OCI-LY7 (cell line): ENCODE data around the gene SLC30A2. TPM values are rescaled to one million over a fixed set of nuclear protein-coding genes. Genes with fewer than 3 reads are reported as not detected.

ENCODE experiments used
- BruUV-seq: library from RNA; stranded (reverse); fragments of 400-500 nt; replicated peaks from 2 replicates; lab custom pipeline; 2021; lab: Mats Ljungman, UMichigan
- CTCF ChIA-PET: fragments of 300-600 bp; sonication (Branson Sonifier 250); formaldehyde crosslinking; loops from one replicate; lab custom pipeline; 2022; ENCODE audit warnings: antibody characterized with exemption; ENCODE audit not compliant: unreplicated experiment; lab: Charles Lee
- POLR2A ChIA-PET: fragments of 300-600 bp; sonication (Branson Sonifier 250); formaldehyde crosslinking; loops from one replicate; lab custom pipeline; 2022; ENCODE audit warnings: antibody characterized with exemption; lab: Charles Lee
- DNase-seq: peaks from one replicate; pipeline ENCODE4 v3.0.0-alpha.2; 2015; ENCODE audit warnings: low spot score
- H2AFZ ChIP-seq: fragments of 200-600 bp; sonication (generic), shearing (Covaris generic); 2 replicates; pipeline ENCODE4 v1.6.1; 2014; ENCODE audit warnings: mild to moderate bottlenecking, antibody characterized with exemption, low read length, moderate library complexity
- H3K27ac ChIP-seq: fragments of 200-600 bp; sonication (generic); 2 replicates; pipeline ENCODE4 v1.5.1; 2014; ENCODE audit warnings: mixed run types, low read depth, mild to moderate bottlenecking, moderate library complexity, low read length, inconsistent platforms; ENCODE audit not compliant: poor library complexity, severe bottlenecking
- H3K36me3 ChIP-seq: fragments of 200-600 bp; sonication (generic); 2 replicates; pipeline ENCODE4 v1.6.1; 2014; ENCODE audit warnings: mild to moderate bottlenecking, antibody characterized with exemption, low read length, moderate library complexity, mixed read lengths; ENCODE audit not compliant: insufficient read depth
- H3K4me1 ChIP-seq: fragments of 200-600 bp; sonication (generic); 2 replicates; pipeline ENCODE4 v1.5.1; 2014; ENCODE audit warnings: mild to moderate bottlenecking, low read length; ENCODE audit not compliant: insufficient read depth, poor library complexity, severe bottlenecking
- H3K4me2 ChIP-seq: fragments of 200-600 bp; sonication (generic); 2 replicates; pipeline ENCODE4 v1.6.1; 2014; ENCODE audit warnings: mild to moderate bottlenecking, low read length
- H3K4me3 ChIP-seq: fragments of 200-600 bp; sonication (generic); 2 replicates; pipeline ENCODE4 v1.5.1; 2014; ENCODE audit warnings: mild to moderate bottlenecking, low read depth, low read length; ENCODE audit not compliant: poor library complexity, severe bottlenecking
- H3K79me2 ChIP-seq: fragments of 200-600 bp; sonication (generic); 2 replicates; pipeline ENCODE4 v1.6.1; 2016; ENCODE audit warnings: low read depth, mild to moderate bottlenecking, low read length, moderate library complexity, mixed read lengths; ENCODE audit not compliant: insufficient read depth
- H3K9me2 ChIP-seq: fragments of 200-600 bp; sonication (generic); 2 replicates; pipeline ENCODE4 v1.6.1; 2016; ENCODE audit warnings: mild to moderate bottlenecking, low read length, mixed read lengths; ENCODE audit not compliant: insufficient read depth
- H3K9me3 ChIP-seq: fragments of 200-600 bp; sonication (generic); 2 replicates; pipeline ENCODE4 v1.6.1; 2014; ENCODE audit warnings: mild to moderate bottlenecking, mixed run types, low read length, mixed read lengths
- H4K20me1 ChIP-seq: fragments of 200-600 bp; sonication (generic); 2 replicates; pipeline ENCODE4 v1.6.1; 2014; ENCODE audit warnings: mild to moderate bottlenecking, antibody characterized with exemption, low read length, moderate library complexity, mixed read lengths; ENCODE audit not compliant: insufficient read depth
- CTCF ChIP-seq: fragments of 200-600 bp; sonication (generic); conservative IDR thresholded peaks from 2 replicates; pipeline ENCODE4 v1.5.1; 2014; ENCODE audit warnings: mild to moderate bottlenecking, antibody characterized with exemption, low read length, moderate library complexity, mixed read lengths
- EZH2phosphoT487 ChIP-seq: fragments of 200-600 bp; sonication (generic); IDR thresholded peaks from 2 replicates; pipeline ENCODE4 v1.6.1; 2018; ENCODE audit warnings: low read depth, borderline replicate concordance, mild to moderate bottlenecking, mixed run types, antibody characterized with exemption, low read length, moderate library complexity, mixed read lengths
- intact Hi-C: fragments of 100-400 bp; cut with micrococcal nuclease; formaldehyde crosslinking; loops from one replicate; pipeline ENCODE4 v1.10.0; 2022; ENCODE audit not compliant: unreplicated experiment
- total RNA-seq, 2 experiments: library from RNA; depleted of rRNA in 1 of 2; stranded (reverse); fragments of >200 nt in 1 of 2; shearing (Covaris generic) in 1 of 2; gene quantifications; 2 replicates each; pipeline ENCODE4 v1.2.3, GENCODE V29; 2014 to 2022

The SLC30A2 gene
- total RNA-seq, 2 experiments from 2014 or later, result not detected

- H3K79me2 ChIP-seq, result no peaks in the 10 kb centered on the region
- no peak for DNase-seq
- H3K27ac ChIP-seq, result no peak overlapping the region
- intact Hi-C loops, result no loop called here
- H2AFZ ChIP-seq, result no peak overlapping the region
- TF ChIP-seq EZH2phosphoT487 (no peak), CTCF (no peak)
- ChIA-PET CTCF (no interaction called here), POLR2A (no interaction called here)
- no peaks in the 10 kb centered on the region for H3K36me3 ChIP-seq
- no TSS peak for BruUV-seq
- H3K4me3 ChIP-seq, result no peak overlapping the region
- H3K4me2 ChIP-seq, result no peak overlapping the region
- H3K9me3 ChIP-seq, result no peaks in the 10 kb centered on the region
- no peaks in the 10 kb centered on the region for H3K4me1 ChIP-seq
- H4K20me1 ChIP-seq, result no peaks in the 10 kb centered on the region
- no peaks in the 10 kb centered on the region for H3K9me2 ChIP-seq
Measured at GRCh38 chr1:26084091-26084561, 38.2 kb upstream of the SLC30A2 start.

GRCh38 chr1:26083208-26083607, 37.3 kb upstream of the SLC30A2 start:
- no peaks in the 10 kb centered on the region for H3K79me2 ChIP-seq
- no peaks in the 10 kb centered on the region for H3K9me3 ChIP-seq
- no peak for DNase-seq
- H3K36me3 ChIP-seq, result no peaks in the 10 kb centered on the region
- ChIA-PET POLR2A (no interaction called here), CTCF (no interaction called here)
- no peak overlapping the region for H3K4me2 ChIP-seq
- no peak overlapping the region for H2AFZ ChIP-seq
- no peak overlapping the region for H3K4me3 ChIP-seq
- H3K27ac ChIP-seq, result no peak overlapping the region
- no peak for TF ChIP-seq CTCF
- no peak for TF ChIP-seq EZH2phosphoT487
- no peaks in the 10 kb centered on the region for H3K4me1 ChIP-seq
- no TSS peak for BruUV-seq
- intact Hi-C loops, result no loop called here
- H3K9me2 ChIP-seq, result no peaks in the 10 kb centered on the region
- no peaks in the 10 kb centered on the region for H4K20me1 ChIP-seq

GRCh38 chr1:26082020-26082350, 36.1 kb upstream of the SLC30A2 start:
- Histone ChIP-seq H3K4me3 (no peak overlapping the region), H2AFZ (no peak overlapping the region), H3K9me3 (no peaks in the 10 kb centered on the region), H3K27ac (no peak overlapping the region), H3K4me1 (no peaks in the 10 kb centered on the region), H4K20me1 (no peaks in the 10 kb centered on the region), H3K36me3 (no peaks in the 10 kb centered on the region), H3K9me2 (no peaks in the 10 kb centered on the region), H3K79me2 (no peaks in the 10 kb centered on the region), H3K4me2 (no peak overlapping the region)
- intact Hi-C loops, result no loop called here
- CTCF ChIA-PET, result no interaction called here
- POLR2A ChIA-PET, result no interaction called here
- DNase-seq, result no peak
- no TSS peak for BruUV-seq
- TF ChIP-seq EZH2phosphoT487 (no peak), CTCF (no peak)
